Measurements from ENCODE around the gene MED26. TPM values are rescaled to one million over a fixed set of nuclear protein-coding genes. Genes with fewer than 3 reads are reported as not detected.

Gene MED26
- total and polyA plus RNA-seq, 2 of the 8 experiments (the other 6 are each of a cell fraction or from before 2014, with no cell fraction given), result 5.3 to 10.7 TPM

DNA sequence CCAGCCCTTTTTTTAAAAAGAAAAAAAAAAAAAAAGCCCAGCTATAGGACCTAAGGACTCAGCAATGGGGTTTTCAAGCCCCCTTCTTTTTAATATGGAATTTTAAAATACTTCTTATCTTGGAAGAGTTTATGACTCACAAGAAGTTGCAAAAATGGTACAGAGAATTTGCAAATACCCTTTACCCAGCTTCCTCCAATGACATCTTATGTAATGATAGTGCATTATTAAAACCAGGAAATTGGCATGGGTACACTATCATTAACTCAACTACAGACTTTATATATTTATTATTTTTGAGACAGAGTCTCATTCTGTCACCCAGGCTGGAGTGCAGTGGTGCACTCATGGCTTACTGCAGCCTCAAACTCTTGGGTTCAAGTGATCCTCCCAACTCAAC is 49.1 kb upstream of the MED26 start (continued):
- TF ChIP-seq CTBP2 (IDR thresholded peaks at IDR 0.05; ENCODE audit: borderline replicate concordance, insufficient read depth, insufficient read length, low read length), result no peak
- TF ChIP-seq, protein P1, sequence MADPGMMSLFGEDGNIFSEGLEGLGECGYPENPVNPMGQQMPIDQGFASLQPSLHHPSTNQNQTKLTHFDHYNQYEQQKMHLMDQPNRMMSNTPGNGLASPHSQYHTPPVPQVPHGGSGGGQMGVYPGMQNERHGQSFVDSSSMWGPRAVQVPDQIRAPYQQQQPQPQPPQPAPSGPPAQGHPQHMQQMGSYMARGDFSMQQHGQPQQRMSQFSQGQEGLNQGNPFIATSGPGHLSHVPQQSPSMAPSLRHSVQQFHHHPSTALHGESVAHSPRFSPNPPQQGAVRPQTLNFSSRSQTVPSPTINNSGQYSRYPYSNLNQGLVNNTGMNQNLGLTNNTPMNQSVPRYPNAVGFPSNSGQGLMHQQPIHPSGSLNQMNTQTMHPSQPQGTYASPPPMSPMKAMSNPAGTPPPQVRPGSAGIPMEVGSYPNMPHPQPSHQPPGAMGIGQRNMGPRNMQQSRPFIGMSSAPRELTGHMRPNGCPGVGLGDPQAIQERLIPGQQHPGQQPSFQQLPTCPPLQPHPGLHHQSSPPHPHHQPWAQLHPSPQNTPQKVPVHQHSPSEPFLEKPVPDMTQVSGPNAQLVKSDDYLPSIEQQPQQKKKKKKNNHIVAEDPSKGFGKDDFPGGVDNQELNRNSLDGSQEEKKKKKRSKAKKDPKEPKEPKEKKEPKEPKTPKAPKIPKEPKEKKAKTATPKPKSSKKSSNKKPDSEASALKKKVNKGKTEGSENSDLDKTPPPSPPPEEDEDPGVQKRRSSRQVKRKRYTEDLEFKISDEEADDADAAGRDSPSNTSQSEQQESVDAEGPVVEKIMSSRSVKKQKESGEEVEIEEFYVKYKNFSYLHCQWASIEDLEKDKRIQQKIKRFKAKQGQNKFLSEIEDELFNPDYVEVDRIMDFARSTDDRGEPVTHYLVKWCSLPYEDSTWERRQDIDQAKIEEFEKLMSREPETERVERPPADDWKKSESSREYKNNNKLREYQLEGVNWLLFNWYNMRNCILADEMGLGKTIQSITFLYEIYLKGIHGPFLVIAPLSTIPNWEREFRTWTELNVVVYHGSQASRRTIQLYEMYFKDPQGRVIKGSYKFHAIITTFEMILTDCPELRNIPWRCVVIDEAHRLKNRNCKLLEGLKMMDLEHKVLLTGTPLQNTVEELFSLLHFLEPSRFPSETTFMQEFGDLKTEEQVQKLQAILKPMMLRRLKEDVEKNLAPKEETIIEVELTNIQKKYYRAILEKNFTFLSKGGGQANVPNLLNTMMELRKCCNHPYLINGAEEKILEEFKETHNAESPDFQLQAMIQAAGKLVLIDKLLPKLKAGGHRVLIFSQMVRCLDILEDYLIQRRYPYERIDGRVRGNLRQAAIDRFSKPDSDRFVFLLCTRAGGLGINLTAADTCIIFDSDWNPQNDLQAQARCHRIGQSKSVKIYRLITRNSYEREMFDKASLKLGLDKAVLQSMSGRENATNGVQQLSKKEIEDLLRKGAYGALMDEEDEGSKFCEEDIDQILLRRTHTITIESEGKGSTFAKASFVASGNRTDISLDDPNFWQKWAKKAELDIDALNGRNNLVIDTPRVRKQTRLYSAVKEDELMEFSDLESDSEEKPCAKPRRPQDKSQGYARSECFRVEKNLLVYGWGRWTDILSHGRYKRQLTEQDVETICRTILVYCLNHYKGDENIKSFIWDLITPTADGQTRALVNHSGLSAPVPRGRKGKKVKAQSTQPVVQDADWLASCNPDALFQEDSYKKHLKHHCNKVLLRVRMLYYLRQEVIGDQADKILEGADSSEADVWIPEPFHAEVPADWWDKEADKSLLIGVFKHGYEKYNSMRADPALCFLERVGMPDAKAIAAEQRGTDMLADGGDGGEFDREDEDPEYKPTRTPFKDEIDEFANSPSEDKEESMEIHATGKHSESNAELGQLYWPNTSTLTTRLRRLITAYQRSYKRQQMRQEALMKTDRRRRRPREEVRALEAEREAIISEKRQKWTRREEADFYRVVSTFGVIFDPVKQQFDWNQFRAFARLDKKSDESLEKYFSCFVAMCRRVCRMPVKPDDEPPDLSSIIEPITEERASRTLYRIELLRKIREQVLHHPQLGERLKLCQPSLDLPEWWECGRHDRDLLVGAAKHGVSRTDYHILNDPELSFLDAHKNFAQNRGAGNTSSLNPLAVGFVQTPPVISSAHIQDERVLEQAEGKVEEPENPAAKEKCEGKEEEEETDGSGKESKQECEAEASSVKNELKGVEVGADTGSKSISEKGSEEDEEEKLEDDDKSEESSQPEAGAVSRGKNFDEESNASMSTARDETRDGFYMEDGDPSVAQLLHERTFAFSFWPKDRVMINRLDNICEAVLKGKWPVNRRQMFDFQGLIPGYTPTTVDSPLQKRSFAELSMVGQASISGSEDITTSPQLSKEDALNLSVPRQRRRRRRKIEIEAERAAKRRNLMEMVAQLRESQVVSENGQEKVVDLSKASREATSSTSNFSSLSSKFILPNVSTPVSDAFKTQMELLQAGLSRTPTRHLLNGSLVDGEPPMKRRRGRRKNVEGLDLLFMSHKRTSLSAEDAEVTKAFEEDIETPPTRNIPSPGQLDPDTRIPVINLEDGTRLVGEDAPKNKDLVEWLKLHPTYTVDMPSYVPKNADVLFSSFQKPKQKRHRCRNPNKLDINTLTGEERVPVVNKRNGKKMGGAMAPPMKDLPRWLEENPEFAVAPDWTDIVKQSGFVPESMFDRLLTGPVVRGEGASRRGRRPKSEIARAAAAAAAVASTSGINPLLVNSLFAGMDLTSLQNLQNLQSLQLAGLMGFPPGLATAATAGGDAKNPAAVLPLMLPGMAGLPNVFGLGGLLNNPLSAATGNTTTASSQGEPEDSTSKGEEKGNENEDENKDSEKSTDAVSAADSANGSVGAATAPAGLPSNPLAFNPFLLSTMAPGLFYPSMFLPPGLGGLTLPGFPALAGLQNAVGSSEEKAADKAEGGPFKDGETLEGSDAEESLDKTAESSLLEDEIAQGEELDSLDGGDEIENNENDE (IDR thresholded peaks at IDR 0.05; ENCODE audit: insufficient replicate concordance, low read length), result no peak

All from H1 (cell line).